Activated T-cell treated with anti-CD3 and anti-CD28 coated beads for 48 hours (primary cell): ENCODE data around the gene GGNBP2.

ENCODE experiments used
- DNase-seq: peaks from one replicate; pipeline ENCODE4 v3.0.0-alpha.2; 2020; ENCODE audit warnings: low read depth

The GGNBP2 gene

GRCh38 chr17:36629970-36630502 lies 85.3 kb downstream of the GGNBP2 start:
- no peak for DNase-seq

DNA sequence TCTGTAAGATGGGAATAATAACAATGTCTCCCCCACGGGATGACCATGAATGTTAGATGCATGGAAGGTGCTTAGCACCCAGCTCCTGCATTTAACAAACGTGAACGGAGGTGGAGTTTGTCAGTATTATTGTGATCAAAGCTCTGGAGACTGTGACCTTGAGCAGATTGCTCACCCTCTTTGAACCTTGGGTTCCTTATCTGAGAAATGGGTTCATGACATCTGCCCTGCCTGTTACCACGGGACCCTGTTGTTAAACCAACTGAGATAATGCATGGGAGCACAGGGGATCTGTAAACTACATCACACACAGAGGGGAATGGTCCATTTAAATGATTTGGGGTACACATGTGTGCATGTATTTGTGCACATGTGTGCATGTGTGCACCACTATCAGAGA lies 86.3 kb downstream of the GGNBP2 start:
- DNase-seq = no peak

GRCh38 chr17:36632916-36633771 lies 88.4 kb downstream of the GGNBP2 start:
- no peak for DNase-seq
